WERI-Rb-1 (cell line): ENCODE data around the gene GADD45B.
A peak's percentile ranks its signal among the peaks of the same experiment; 100 is the strongest.

Experiments
- DNase-seq: peaks from one replicate; pipeline ENCODE4 v3.0.0-alpha.2; 2020
- H3K27ac ChIP-seq: fragments of 250-450 bp; sonication (Bioruptor Pico); 2 replicates; pipeline ENCODE4 v1.5.1; 2020; ENCODE audit warnings: mild to moderate bottlenecking, moderate library complexity
- H3K27me3 ChIP-seq: fragments of 250-450 bp; sonication (Bioruptor Pico); 2 replicates; pipeline ENCODE4 v1.5.1; 2021; ENCODE audit warnings: mild to moderate bottlenecking, low read depth, moderate library complexity; ENCODE audit not compliant: insufficient read depth, severe bottlenecking
- H3K36me3 ChIP-seq: fragments of 250-450 bp; sonication (Bioruptor Pico); 2 replicates; pipeline ENCODE4 v1.5.1; 2020; ENCODE audit warnings: mild to moderate bottlenecking, moderate library complexity
- H3K4me3 ChIP-seq: 2 replicates; pipeline ENCODE4 v1.5.1; 2011; ENCODE audit warnings: low read depth, mild to moderate bottlenecking, control low read depth, low read length
- H3K9me3 ChIP-seq: fragments of 250-450 bp; sonication (Bioruptor Pico); 2 replicates; pipeline ENCODE4 v1.5.1; 2021; ENCODE audit warnings: mild to moderate bottlenecking, moderate library complexity; ENCODE audit not compliant: severe bottlenecking
- TF ChIP-seq, protein P1 (sequence below): IDR thresholded peaks from 2 replicates; pipeline ENCODE4 v1.5.1; 2011; ENCODE audit warnings: low read depth, mild to moderate bottlenecking, control low read depth, inconsistent platforms, low read length

The GADD45B gene

DNA sequence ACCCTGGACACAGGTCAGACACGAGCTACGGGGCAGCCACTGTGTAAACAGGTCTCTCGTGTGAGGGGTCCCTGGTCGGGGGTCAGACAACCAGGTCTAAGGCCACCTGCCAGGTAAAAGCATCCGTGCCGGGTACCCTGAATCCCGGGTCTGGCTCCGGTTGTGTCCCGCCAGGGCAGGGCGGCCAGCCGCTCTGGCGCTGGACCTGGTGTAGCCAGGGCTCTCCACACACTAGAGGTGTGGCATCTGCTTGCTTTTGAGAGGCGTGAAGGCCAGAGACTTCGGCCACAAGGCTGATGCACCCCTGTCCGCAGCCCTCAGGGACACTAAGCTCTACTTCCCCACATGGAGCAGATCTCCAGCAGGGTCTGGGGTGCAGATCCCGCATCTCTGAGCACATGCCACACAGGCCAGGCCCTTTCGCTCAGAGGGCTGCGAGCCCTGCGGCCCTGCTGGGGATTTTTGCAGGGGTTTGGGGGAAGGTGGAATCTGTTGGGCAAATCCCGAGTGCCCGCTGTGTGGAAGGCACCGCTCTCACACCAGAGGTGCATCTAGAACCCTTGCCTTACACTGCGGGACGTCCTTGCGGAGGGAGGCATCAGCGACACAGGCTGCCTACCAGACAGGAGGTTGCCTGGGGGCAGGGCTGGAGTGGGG is 34.7 kb upstream of the GADD45B start:
- Histone ChIP-seq H3K27ac (no peak overlapping the region), H3K27me3 (no peaks in the 10 kb centered on the region), H3K9me3 (no peaks in the 10 kb centered on the region), H3K36me3 (peaks cover 64% of the 10 kb centered on the region), H3K4me3 (no peak overlapping the region)
- TF ChIP-seq, protein P1, sequence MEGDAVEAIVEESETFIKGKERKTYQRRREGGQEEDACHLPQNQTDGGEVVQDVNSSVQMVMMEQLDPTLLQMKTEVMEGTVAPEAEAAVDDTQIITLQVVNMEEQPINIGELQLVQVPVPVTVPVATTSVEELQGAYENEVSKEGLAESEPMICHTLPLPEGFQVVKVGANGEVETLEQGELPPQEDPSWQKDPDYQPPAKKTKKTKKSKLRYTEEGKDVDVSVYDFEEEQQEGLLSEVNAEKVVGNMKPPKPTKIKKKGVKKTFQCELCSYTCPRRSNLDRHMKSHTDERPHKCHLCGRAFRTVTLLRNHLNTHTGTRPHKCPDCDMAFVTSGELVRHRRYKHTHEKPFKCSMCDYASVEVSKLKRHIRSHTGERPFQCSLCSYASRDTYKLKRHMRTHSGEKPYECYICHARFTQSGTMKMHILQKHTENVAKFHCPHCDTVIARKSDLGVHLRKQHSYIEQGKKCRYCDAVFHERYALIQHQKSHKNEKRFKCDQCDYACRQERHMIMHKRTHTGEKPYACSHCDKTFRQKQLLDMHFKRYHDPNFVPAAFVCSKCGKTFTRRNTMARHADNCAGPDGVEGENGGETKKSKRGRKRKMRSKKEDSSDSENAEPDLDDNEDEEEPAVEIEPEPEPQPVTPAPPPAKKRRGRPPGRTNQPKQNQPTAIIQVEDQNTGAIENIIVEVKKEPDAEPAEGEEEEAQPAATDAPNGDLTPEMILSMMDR: no peak
- DNase-seq: no peak

GRCh38 chr19:2443116-2443784 is 32.7 kb upstream of the GADD45B start:
- Histone ChIP-seq H3K9me3 (no peaks in the 10 kb centered on the region), H3K36me3 (peaks cover 61% of the 10 kb centered on the region), H3K27ac (no peak overlapping the region), H3K4me3 (no peak overlapping the region), H3K27me3 (no peaks in the 10 kb centered on the region)
- TF ChIP-seq, protein P1: no peak
- DNase-seq: no peak

DNA sequence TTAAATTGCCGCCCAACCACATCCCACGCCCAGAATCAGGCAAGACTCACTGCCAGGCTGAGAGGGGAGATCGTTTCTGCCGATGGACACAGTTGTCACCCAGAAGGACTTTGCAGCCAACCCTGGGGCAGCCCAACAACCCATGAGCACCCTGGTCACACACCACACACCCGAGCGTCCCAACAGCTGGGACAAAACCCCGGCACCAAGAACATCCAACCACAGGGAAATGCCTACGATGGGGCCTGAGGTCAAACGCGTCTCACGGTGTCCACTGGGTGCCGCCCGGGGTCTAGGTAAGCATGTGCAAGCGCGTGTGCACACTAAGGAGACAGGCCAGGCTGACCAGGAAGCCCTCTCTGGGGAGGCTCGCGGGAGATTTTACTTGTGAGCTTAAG is 32.1 kb upstream of the GADD45B start:
- DNase-seq: no peak
- no peaks in the 10 kb centered on the region for H3K27me3 ChIP-seq
- TF ChIP-seq, protein P1: no peak
- no peak overlapping the region for H3K4me3 ChIP-seq
- no peaks in the 10 kb centered on the region for H3K9me3 ChIP-seq
- H3K27ac ChIP-seq: no peak overlapping the region
- peaks cover 61% of the 10 kb centered on the region for H3K36me3 ChIP-seq

- no peak for DNase-seq
- TF ChIP-seq, protein P1: no peak
- no peak overlapping the region for H3K4me3 ChIP-seq
- no peaks in the 10 kb centered on the region for H3K27me3 ChIP-seq
- no peaks in the 10 kb centered on the region for H3K9me3 ChIP-seq
- no peak overlapping the region for H3K27ac ChIP-seq
- peaks cover 68% of the 10 kb centered on the region for H3K36me3 ChIP-seq
Observed at GRCh38 chr19:2444251-2445002, 31.5 kb upstream of the GADD45B start.

DNA sequence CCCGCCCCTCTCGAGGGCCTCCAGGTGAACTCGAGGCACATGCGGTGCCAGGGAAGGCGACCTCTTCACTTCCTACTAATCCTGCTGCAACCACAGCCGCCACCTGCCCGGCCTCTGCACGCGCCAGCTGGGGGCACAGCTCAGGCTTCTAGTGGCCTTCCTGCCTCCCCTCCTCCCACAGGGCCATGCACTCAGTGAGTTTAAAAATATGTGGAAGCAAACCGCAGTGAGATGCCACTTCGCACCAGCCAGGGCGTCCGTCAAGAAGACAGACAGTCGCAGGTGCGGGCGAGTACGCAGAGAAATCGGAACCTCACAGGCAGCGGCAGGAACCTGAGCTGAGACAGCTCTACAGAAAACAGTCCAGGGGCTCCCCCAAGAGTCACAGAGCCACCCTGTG is 29.5 kb upstream of the GADD45B start:
- Histone ChIP-seq H3K27me3 (no peaks in the 10 kb centered on the region), H3K36me3 (peaks cover 76% of the 10 kb centered on the region), H3K9me3 (no peaks in the 10 kb centered on the region), H3K27ac (peak overlapping the region; percentile 48), H3K4me3 (no peak overlapping the region)
- TF ChIP-seq, protein P1: no peak
- DNase-seq: peak; percentile 84
